Measurements from ENCODE around the gene SPATA32. TPM values are rescaled to one million over a fixed set of nuclear protein-coding genes. Genes with fewer than 3 reads are reported as not detected.
A peak's percentile ranks its signal among the peaks of the same experiment; 100 is the strongest.

SPATA32 gene
- total RNA-seq, 3 donors from 2014 or later: 0.44 TPM; not detected in 2

DNA sequence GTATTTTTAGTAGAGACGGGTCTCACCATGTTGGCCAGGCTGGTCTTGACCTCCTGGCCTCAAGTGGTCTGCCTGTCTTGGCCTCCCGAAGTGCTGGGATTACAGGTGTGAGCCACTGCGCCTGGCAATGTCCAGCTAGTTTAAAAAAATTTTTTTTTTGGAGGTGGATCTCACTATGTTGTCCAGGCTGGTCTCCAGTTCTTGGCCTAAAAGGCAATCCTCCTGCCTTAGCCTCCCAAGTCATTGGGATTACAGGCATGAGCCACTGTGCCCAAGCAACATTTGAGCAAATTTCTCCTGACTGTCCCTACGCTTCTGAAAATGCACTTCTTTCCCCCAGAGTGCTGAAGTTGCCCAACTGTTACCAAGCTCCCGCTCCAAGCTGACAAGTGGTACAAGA is 46.9 kb upstream of the SPATA32 start:
- H3K9me3 ChIP-seq: no peaks in the 10 kb centered on the region
- intact Hi-C loops (cut with DNase I; ENCODE audit: low total_unique reads): no loop called here

DNA sequence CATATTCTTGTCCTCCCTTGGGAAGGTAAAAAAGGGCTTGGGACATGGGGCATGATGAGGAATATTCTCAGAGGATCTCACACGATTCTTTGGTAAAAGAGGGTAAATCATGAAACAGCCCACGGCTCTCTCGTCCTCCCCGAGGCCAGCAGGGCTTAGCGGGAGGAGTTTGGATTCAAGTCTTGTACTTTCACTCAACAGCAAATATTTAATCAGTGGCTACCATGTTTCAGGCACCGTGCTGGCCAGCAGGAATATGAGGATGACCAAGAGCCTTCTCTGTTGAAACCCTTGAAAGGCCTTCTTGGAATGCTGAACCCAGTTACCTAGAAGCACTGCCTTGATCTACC is 46.1 kb upstream of the SPATA32 start:
- Histone ChIP-seq H3K4me1 (peaks cover 16 to 52% of the 10 kb centered on the region in 2 donors), H3K9me3 (no peaks in the 10 kb centered on the region), H3K27me3 (no peaks in the 10 kb centered on the region), H3K36me3 (no peaks in the 10 kb centered on the region), H3K4me3 (no peak overlapping the region), H3K27ac (peak overlapping the region; percentile 88 to 91)
- intact Hi-C loops (cut with DNase I; ENCODE audit: low total_unique reads): no loop called here
- no peak for DNase-seq (ENCODE audit: low spot score in 2 of 2)
- TF ChIP-seq POLR2AphosphoS5 (IDR thresholded peaks at IDR 0.05) (no peak), POLR2A (IDR thresholded peaks at IDR 0.05) (no peak)
- TF ChIP-seq, protein P1, sequence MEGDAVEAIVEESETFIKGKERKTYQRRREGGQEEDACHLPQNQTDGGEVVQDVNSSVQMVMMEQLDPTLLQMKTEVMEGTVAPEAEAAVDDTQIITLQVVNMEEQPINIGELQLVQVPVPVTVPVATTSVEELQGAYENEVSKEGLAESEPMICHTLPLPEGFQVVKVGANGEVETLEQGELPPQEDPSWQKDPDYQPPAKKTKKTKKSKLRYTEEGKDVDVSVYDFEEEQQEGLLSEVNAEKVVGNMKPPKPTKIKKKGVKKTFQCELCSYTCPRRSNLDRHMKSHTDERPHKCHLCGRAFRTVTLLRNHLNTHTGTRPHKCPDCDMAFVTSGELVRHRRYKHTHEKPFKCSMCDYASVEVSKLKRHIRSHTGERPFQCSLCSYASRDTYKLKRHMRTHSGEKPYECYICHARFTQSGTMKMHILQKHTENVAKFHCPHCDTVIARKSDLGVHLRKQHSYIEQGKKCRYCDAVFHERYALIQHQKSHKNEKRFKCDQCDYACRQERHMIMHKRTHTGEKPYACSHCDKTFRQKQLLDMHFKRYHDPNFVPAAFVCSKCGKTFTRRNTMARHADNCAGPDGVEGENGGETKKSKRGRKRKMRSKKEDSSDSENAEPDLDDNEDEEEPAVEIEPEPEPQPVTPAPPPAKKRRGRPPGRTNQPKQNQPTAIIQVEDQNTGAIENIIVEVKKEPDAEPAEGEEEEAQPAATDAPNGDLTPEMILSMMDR (IDR thresholded peaks at IDR 0.05): no peak

More for the DNA sequence above, 46.9 kb upstream of the SPATA32 start:
- TF ChIP-seq, protein P1 (IDR thresholded peaks at IDR 0.05): no peak
- TF ChIP-seq POLR2A (IDR thresholded peaks at IDR 0.05) (no peak), POLR2AphosphoS5 (IDR thresholded peaks at IDR 0.05) (no peak)
- no peaks in the 10 kb centered on the region for H3K36me3 ChIP-seq
- DNase-seq (ENCODE audit: low spot score in 2 of 2): no peak
- H3K27ac ChIP-seq: peak overlapping the region; percentile 30 to 91
- peaks cover 18 to 52% of the 10 kb centered on the region in 2 donors for H3K4me1 ChIP-seq
- H3K27me3 ChIP-seq: no peaks in the 10 kb centered on the region
- no peak overlapping the region for H3K4me3 ChIP-seq

DNA sequence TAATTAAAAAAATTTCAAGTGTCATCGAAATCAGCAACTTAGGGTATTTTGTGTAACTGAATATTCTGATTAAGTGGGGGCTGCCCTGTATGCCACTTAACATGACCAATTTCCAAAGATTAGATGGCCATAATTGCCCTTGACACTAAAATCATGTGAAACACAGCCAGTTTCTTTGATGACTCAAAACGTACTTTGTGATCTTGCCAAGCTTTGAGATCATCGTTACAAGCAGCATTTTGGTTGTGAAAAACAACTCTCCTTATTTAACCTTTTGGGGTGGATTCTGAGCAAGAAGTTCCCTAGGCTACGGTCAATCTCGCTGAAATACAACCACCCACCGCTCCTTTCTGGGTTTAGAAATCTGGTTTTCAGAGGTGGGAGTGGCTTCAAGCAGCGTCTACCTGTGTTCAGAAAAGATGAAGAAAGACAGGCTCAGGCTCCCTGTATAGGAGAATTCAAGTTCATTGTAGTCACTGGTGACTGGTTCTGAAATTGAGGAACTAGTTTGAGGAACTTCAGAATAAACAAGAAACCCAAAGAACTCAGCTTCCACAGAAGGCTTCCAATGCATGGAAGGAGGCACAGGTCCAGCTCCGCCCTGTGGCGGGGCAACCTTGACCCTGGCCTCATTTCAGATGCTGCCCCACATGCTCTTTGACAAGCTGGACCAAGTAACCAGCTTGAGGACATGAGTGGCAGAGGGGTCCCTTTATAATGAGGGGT is 45.6 kb upstream of the SPATA32 start:
- no peak for DNase-seq (ENCODE audit: low spot score in 2 of 2)
- Histone ChIP-seq H3K27me3 (no peaks in the 10 kb centered on the region), H3K27ac (peak overlapping the region; percentile 88 to 91), H3K9me3 (no peaks in the 10 kb centered on the region), H3K4me1 (peaks cover 11 to 48% of the 10 kb centered on the region in 2 donors), H3K36me3 (no peaks in the 10 kb centered on the region), H3K4me3 (no peak overlapping the region)
- intact Hi-C loops (cut with DNase I; ENCODE audit: low total_unique reads): no loop called here
- TF ChIP-seq POLR2A (IDR thresholded peaks at IDR 0.05) (no peak), POLR2AphosphoS5 (IDR thresholded peaks at IDR 0.05) (peak in 2 of 3 donors; percentile 47 to 69)

DNA sequence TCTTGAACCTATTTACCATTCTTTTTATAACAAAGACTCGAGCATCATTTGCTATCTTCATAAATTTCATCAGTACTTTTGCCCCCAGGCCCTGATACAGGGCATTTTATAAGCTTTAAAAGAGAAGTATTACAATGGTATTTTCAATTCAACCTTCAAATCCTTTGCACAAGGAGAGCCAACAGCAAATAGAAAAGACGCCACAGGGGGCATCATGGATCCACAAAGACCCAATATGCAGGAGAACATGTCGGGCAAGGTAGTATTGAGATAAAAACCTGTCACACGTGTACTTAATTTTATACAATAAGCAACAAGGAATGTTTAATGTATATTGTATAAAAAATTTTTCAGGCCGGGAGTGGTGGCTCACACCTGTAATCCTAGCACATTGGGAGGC is 44.7 kb upstream of the SPATA32 start:
- Histone ChIP-seq H3K27ac (peak overlapping the region; percentile 88 to 91), H3K27me3 (no peaks in the 10 kb centered on the region), H3K4me1 (peaks cover 9 to 40% of the 10 kb centered on the region in 2 donors), H3K9me3 (no peaks in the 10 kb centered on the region), H3K36me3 (no peaks in the 10 kb centered on the region), H3K4me3 (no peak overlapping the region)
- DNase-seq (ENCODE audit: low spot score in 2 of 2): no peak
- intact Hi-C loops (cut with DNase I; ENCODE audit: low total_unique reads): no loop called here
- no peak for TF ChIP-seq POLR2AphosphoS5 (IDR thresholded peaks at IDR 0.05)

DNA sequence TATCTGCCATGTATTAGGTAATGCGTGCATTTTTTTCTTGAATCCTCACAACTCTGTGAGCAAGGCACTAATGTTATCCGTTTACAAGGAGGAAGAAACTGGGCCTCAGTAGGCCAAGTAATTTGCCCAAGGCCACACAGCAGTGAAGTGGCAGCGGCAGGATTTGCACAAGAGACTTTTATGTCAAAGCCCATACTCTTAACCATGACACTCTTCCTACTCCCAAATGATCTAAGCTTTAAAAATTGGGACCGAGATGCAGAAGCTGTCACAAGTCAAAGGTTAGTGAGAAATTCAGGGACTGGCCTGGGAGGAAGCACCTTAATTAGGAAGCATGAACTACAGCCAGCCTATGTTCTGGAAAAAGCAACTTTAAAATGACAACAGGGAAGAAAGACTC is 44.2 kb upstream of the SPATA32 start:
- no peak for DNase-seq (ENCODE audit: low spot score in 2 of 2)
- H3K36me3 ChIP-seq: no peaks in the 10 kb centered on the region
- no peak overlapping the region for H3K4me3 ChIP-seq
- H3K4me1 ChIP-seq: peaks cover 4 to 35% of the 10 kb centered on the region in 2 donors
- intact Hi-C loops (cut with DNase I; ENCODE audit: low total_unique reads): no loop called here
- H3K27me3 ChIP-seq: no peaks in the 10 kb centered on the region
- H3K9me3 ChIP-seq: no peaks in the 10 kb centered on the region
- H3K27ac ChIP-seq: peak overlapping the region; percentile 44 to 91
- TF ChIP-seq, protein P1 (IDR thresholded peaks at IDR 0.05): no peak
- TF ChIP-seq POLR2AphosphoS5 (IDR thresholded peaks at IDR 0.05) (no peak), POLR2A (IDR thresholded peaks at IDR 0.05) (no peak)

DNA sequence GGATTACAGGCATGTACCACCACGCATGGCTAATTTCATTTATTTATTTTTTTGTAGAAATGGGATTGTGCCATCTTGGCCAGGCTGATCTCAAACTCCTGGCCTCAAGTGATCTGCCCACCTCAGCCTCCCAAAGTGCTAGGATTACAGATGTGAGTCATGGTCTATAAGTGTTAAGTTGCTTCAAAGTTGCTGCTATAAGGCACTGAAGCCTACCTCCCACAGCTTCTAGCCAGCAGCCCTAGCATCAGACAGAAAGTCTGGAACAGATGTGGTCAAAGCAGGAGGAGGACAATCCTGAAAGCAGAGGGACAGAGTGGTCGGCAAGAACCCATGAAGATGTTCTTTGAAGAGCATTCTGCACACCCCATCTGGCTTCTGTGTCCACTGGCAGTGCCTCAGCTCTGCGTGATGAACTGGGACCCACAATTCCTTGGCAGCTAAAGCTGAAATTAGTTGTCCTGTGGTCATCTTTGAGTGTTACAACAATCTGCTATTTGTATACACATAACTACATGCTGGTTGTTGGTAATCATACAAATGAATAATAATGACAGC is 43.7 kb upstream of the SPATA32 start:
- H3K27me3 ChIP-seq: no peaks in the 10 kb centered on the region
- no peaks in the 10 kb centered on the region for H3K36me3 ChIP-seq
- peak overlapping the region; percentile 44 to 91 for H3K27ac ChIP-seq
- H3K9me3 ChIP-seq: no peaks in the 10 kb centered on the region
- intact Hi-C loops (cut with DNase I; ENCODE audit: low total_unique reads): no loop called here
- TF ChIP-seq POLR2A (IDR thresholded peaks at IDR 0.05) (no peak), POLR2AphosphoS5 (IDR thresholded peaks at IDR 0.05) (no peak)
- TF ChIP-seq, protein P1 (IDR thresholded peaks at IDR 0.05): no peak
- no peak for DNase-seq (ENCODE audit: low spot score in 2 of 2)
- peaks cover 3 to 30% of the 10 kb centered on the region in 2 donors for H3K4me1 ChIP-seq
- H3K4me3 ChIP-seq: no peak overlapping the region

Measured in breast epithelium (tissue), 4 donors.